Endothelial cell of umbilical vein (primary cell): Measurements from ENCODE around the gene RFWD3. TPM values are rescaled to one million over a fixed set of nuclear protein-coding genes. Genes with fewer than 3 reads are reported as not detected.

Source experiments
- BruUV-seq: library from RNA; stranded (reverse); fragments of 400-500 nt; replicated peaks from 2 replicates; lab custom pipeline; 2021; lab: Mats Ljungman, UMichigan
- CTCF ChIA-PET: fragments of 300-600, 350-600 bp; sonication (Branson Sonifier 250); formaldehyde crosslinking; loops from one replicate; lab custom pipeline; 2021; ENCODE audit warnings: antibody characterized with exemption, inconsistent platforms; lab: Charles Lee
- POLR2A ChIA-PET: fragments of 300-600, 350-600 bp; sonication (Branson Sonifier 250); formaldehyde crosslinking; loops from one replicate; lab custom pipeline; 2021; ENCODE audit warnings: antibody characterized with exemption, inconsistent platforms; lab: Charles Lee
- DNase-seq: peaks from one replicate; pipeline ENCODE4 v3.0.0-alpha.2; 2011; ENCODE audit warnings: low read depth, low spot score
- FAIRE-seq: peaks from 2 replicates; lab custom pipeline; 2011; peaks lifted over from hg19 to GRCh38; lab: Jason Lieb, UNC
- H2AFZ ChIP-seq: 2 replicates; pipeline ENCODE4 v1.6.0; 2012; ENCODE audit warnings: low read depth, low read length, control low read depth, inconsistent platforms
- H3K27ac ChIP-seq: 2 replicates; pipeline ENCODE4 v1.5.1; 2011; ENCODE audit warnings: low read depth, mild to moderate bottlenecking, control low read depth, low read length, moderate library complexity; ENCODE audit not compliant: insufficient read depth
- H3K27me3 ChIP-seq, 2 experiments: 2 replicates each; pipeline versions ENCODE4 v1.6.0 to v1.6.1; 2011; ENCODE audit warnings: low read length in 2 of 2, mixed read lengths in 1 of 2; ENCODE audit not compliant: control insufficient read depth in 2 of 2, insufficient read depth in 2 of 2
- H3K36me3 ChIP-seq, 2 experiments: 2 replicates in 1 of 2; 3 replicates in 1 of 2; pipeline ENCODE4 v1.5.1; 2011; ENCODE audit warnings: low read length in 2 of 2, mild to moderate bottlenecking in 1 of 2, moderate library complexity in 1 of 2; ENCODE audit not compliant: control insufficient read depth in 2 of 2, insufficient read depth in 2 of 2; ENCODE audit errors: extremely low read depth in 1 of 2
- H3K4me1 ChIP-seq: 3 replicates; pipeline ENCODE4 v1.5.1; 2011; ENCODE audit warnings: mild to moderate bottlenecking, low read length; ENCODE audit not compliant: control insufficient read depth, insufficient read depth; ENCODE audit errors: extremely low read depth
- H3K4me2 ChIP-seq: 2 replicates; pipeline ENCODE4 v1.6.1; 2011; ENCODE audit warnings: low read length, control low read depth, mixed read lengths; ENCODE audit not compliant: insufficient read depth
- H3K4me3 ChIP-seq, 3 experiments: fragments of 200-600 bp in 1 of 3; sonication (generic), shearing (Covaris generic) in 1 of 3; replicated peaks in 1 of 3; 2 replicates each; pipeline ENCODE4 v1.5.1; 2011 to 2016; ENCODE audit warnings: control low read depth in 3 of 3, low read length in 3 of 3, mild to moderate bottlenecking in 2 of 3, inconsistent platforms in 1 of 3, low read depth in 1 of 3, moderate library complexity in 1 of 3; ENCODE audit not compliant: insufficient read depth in 1 of 3
- H3K79me2 ChIP-seq: 2 replicates; pipeline ENCODE4 v1.6.0; 2012; ENCODE audit warnings: low read length, inconsistent platforms; ENCODE audit not compliant: control insufficient read depth, insufficient read depth
- H3K9ac ChIP-seq: replicated peaks from 2 replicates; pipeline ENCODE3; 2011; ENCODE audit warnings: low read length, control low read depth; ENCODE audit not compliant: insufficient read depth; ENCODE audit errors: extremely low read depth
- H3K9me1 ChIP-seq: replicated peaks from 3 replicates; pipeline ENCODE4 v1.6.0; 2011; ENCODE audit warnings: mild to moderate bottlenecking, low read length; ENCODE audit not compliant: control insufficient read depth, insufficient read depth; ENCODE audit errors: extremely low read depth
- H3K9me3 ChIP-seq: replicated peaks from 2 replicates; pipeline ENCODE4 v1.5.1; 2012; ENCODE audit warnings: low read length, inconsistent platforms; ENCODE audit not compliant: control insufficient read depth, insufficient read depth
- H4K20me1 ChIP-seq: replicated peaks from 2 replicates; pipeline ENCODE3; 2011; ENCODE audit warnings: mild to moderate bottlenecking, low read length; ENCODE audit not compliant: control insufficient read depth, insufficient read depth; ENCODE audit errors: extremely low read depth
- CTCF ChIP-seq, 2 donors: IDR thresholded peaks; 1 replicate in 1 of 2; 2 replicates in 1 of 2; pipeline ENCODE4 v1.5.1; 2011; ENCODE audit warnings: low read length in 2 of 2, mild to moderate bottlenecking in 2 of 2, moderate library complexity in 2 of 2, control low read depth in 1 of 2, inconsistent platforms in 1 of 2, low read depth in 1 of 2; ENCODE audit not compliant: insufficient read depth in 1 of 2; ENCODE audit errors: extremely low read depth in 1 of 2
- EZH2 ChIP-seq: IDR thresholded peaks from 2 replicates; pipeline ENCODE4 v1.6.1; 2012; ENCODE audit warnings: borderline replicate concordance, low read depth, mild to moderate bottlenecking, moderate library complexity, low read length, inconsistent platforms; ENCODE audit not compliant: severe bottlenecking
- FOS ChIP-seq: IDR thresholded peaks from 2 replicates; pipeline ENCODE4 v1.6.1; 2011; ENCODE audit warnings: mild to moderate bottlenecking, low read length, moderate library complexity, borderline replicate concordance; ENCODE audit not compliant: insufficient read depth
- GATA2 ChIP-seq: IDR thresholded peaks from 2 replicates; pipeline ENCODE4 v1.7.0; 2011; ENCODE audit warnings: low read depth, mild to moderate bottlenecking, moderate library complexity, mixed read lengths, low read length; ENCODE audit not compliant: insufficient read length, insufficient read depth
- JUN ChIP-seq: IDR thresholded peaks from 2 replicates; pipeline ENCODE4 v1.6.1; 2011; ENCODE audit warnings: borderline replicate concordance, low read depth; ENCODE audit not compliant: insufficient read length, insufficient read depth
- MAX ChIP-seq: IDR thresholded peaks from 2 replicates; pipeline ENCODE4 v1.6.1; 2011; ENCODE audit not compliant: insufficient read depth, insufficient read length
- MYC ChIP-seq: IDR thresholded peaks from one replicate; pipeline ENCODE4 v1.6.1; 2011; ENCODE audit warnings: mild to moderate bottlenecking, low read depth, low read length
- POLR2A ChIP-seq: IDR thresholded peaks from 2 replicates; pipeline ENCODE4 v1.6.1; 2012; ENCODE audit warnings: low read depth, mild to moderate bottlenecking, control low read depth, low read length
- POLR2AphosphoS5 ChIP-seq: IDR thresholded peaks from 2 replicates; pipeline ENCODE4 v1.6.1; 2012; ENCODE audit warnings: low read depth, mild to moderate bottlenecking, control low read depth, low read length, moderate library complexity; ENCODE audit not compliant: insufficient read depth
- dilution Hi-C: fragments of 300-500 bp; cut with MboI; formaldehyde crosslinking; loops from one replicate; pipeline ENCODE4 v1.15.0; 2019; ENCODE audit warnings: low sequenced_read_pairs; ENCODE audit not compliant: extremely low pct_ligation_motif_present
- intact Hi-C: fragments of 100-400 bp; cut with micrococcal nuclease; formaldehyde crosslinking; loops from one replicate; pipeline ENCODE4 v1.10.0; 2022
- polyA plus RNA-seq, 4 experiments: library from polyadenylated mRNA; depleted of rRNA in 3 of 4; stranded (reverse) in 3 of 4; unstranded in 1 of 4; fragments of >200 nt; gene quantifications; 2 replicates each; pipeline versions ENCODE4 v1.2.1 to v1.2.3, GENCODE V29; 2011 to 2012; ENCODE audit warnings: missing spikeins in 1 of 4
- total RNA-seq: library from RNA; stranded (reverse); gene quantifications from 2 replicates; pipeline ENCODE4 v1.2.3, GENCODE V29; 2021

Gene RFWD3
- total and polyA plus RNA-seq, 2 donors (not counting 3 experiments of a cell fraction or from before 2014, with no cell fraction given), result 27.3 to 51.6 TPM

- Histone ChIP-seq H4K20me1 (no peaks in the 10 kb centered on the region), H3K4me2 (peak overlapping the region; percentile 89), H3K4me3 (peak overlapping the region; percentile 57 to 84 (median 82)), H3K36me3 (peaks cover 5 to 14% of the 10 kb centered on the region in 2 experiments), H3K9ac (peak overlapping the region; percentile 84), H3K9me3 (no peaks in the 10 kb centered on the region), H3K79me2 (peaks cover 42% of the 10 kb centered on the region), H2AFZ (peak overlapping the region; percentile 96), H3K27ac (peak overlapping the region; percentile 62), H3K27me3 (no peaks in the 10 kb centered on the region), H3K4me1 (peaks cover 4% of the 10 kb centered on the region), H3K9me1 (no peaks in the 10 kb centered on the region)
- ChIA-PET CTCF (interaction anchor here (1.0 to 2.5 kb wide), 8 partner anchors 10 to 358 kb away, joined by 3 to 14 read pairs (median 5); partner anchors contain the start of genes GLG1 and MLKL), POLR2A (interaction anchor here (0.6 to 1.0 kb wide), 4 partner anchors 16 to 33 kb away, joined by 3 to 6 read pairs (median 3); partner anchors contain the start of gene MLKL)
- dilution Hi-C loops, result no loop called here
- intact Hi-C loops, result loop anchor here (2.0 kb wide), 1 partner anchor 34 kb away; the partner anchor contains the start of gene MLKL
- DNase-seq (peak; percentile 57), FAIRE-seq (peak; percentile 18)
- BruUV-seq, result TSS peak; percentile 90
- TF ChIP-seq MYC (no peak), GATA2 (no peak), FOS (no peak), POLR2A (no peak), JUN (no peak), MAX (no peak), POLR2AphosphoS5 (no peak), CTCF (IDR thresholded peaks at IDR 0.05; ENCODE audit: extremely low read depth in 1 of 2, insufficient read depth in 1 of 2, low read depth in 1 of 2, low read length in 2 of 2) (no peak), EZH2 (no peak)
These were observed 601 bp upstream of the RFWD3 start for GRCh38 chr16:74667255-74667700.
